Mesendoderm (in vitro differentiated cells): ENCODE results near the gene COX14.
A peak's percentile ranks its signal among the peaks of the same experiment; 100 is the strongest.

ENCODE experiments used
- DNase-seq: peaks from one replicate; pipeline ENCODE4 v3.0.0; 2013
- H2AK5ac ChIP-seq: 2 replicates; pipeline ENCODE4 v1.6.1; 2013; ENCODE audit warnings: low read length, inconsistent platforms
- H2BK120ac ChIP-seq: 2 replicates; pipeline ENCODE4 v1.6.1; 2013; ENCODE audit warnings: low read depth, mild to moderate bottlenecking, low read length, moderate library complexity, mixed read lengths
- H2BK15ac ChIP-seq: replicated peaks from 2 replicates; pipeline ENCODE4 v1.6.1; 2013; ENCODE audit warnings: low read depth, mild to moderate bottlenecking, moderate library complexity
- H2BK5ac ChIP-seq: 2 replicates; pipeline ENCODE4 v1.6.1; 2013; ENCODE audit warnings: low read length, inconsistent platforms
- H3K18ac ChIP-seq: 2 replicates; pipeline ENCODE4 v1.6.1; 2013; ENCODE audit warnings: mild to moderate bottlenecking, low read length, mixed read lengths
- H3K23ac ChIP-seq: one replicate; pipeline ENCODE4 v1.6.1; 2013; ENCODE audit warnings: low read length
- H3K27ac ChIP-seq: 2 replicates; pipeline ENCODE4 v1.5.1; 2013; ENCODE audit warnings: low read depth, mild to moderate bottlenecking, inconsistent platforms, low read length, moderate library complexity
- H3K27me3 ChIP-seq: 2 replicates; pipeline ENCODE4 v1.6.1; 2013; ENCODE audit warnings: low read length, control low read depth, mild to moderate bottlenecking, inconsistent platforms; ENCODE audit not compliant: insufficient read depth, poor library complexity
- H3K36me3 ChIP-seq: 2 replicates; pipeline ENCODE4 v1.6.1; 2013; ENCODE audit warnings: low read length, inconsistent platforms; ENCODE audit not compliant: control insufficient read depth, insufficient read depth
- H3K4ac ChIP-seq: one replicate; pipeline ENCODE4 v1.6.1; 2013; ENCODE audit warnings: low read depth, mild to moderate bottlenecking, low read length, moderate library complexity
- H3K4me1 ChIP-seq: 2 replicates; pipeline ENCODE4 v1.6.1; 2013; ENCODE audit warnings: low read depth, low read length, inconsistent platforms; ENCODE audit not compliant: control insufficient read depth
- H3K4me2 ChIP-seq: 2 replicates; pipeline ENCODE4 v1.6.1; 2013; ENCODE audit warnings: low read length
- H3K4me3 ChIP-seq: 2 replicates; pipeline ENCODE4 v1.5.1; 2013; ENCODE audit warnings: mild to moderate bottlenecking, low read length
- H3K56ac ChIP-seq: one replicate; pipeline ENCODE4 v1.6.1; 2013; ENCODE audit warnings: low read length
- H3K79me1 ChIP-seq: 2 replicates; pipeline ENCODE4 v1.6.1; 2013; ENCODE audit warnings: low read length, inconsistent platforms
- H3K79me2 ChIP-seq: 2 replicates; pipeline ENCODE4 v1.6.1; 2013; ENCODE audit warnings: mild to moderate bottlenecking, low read length; ENCODE audit not compliant: control insufficient read depth, insufficient read depth
- H3K9ac ChIP-seq: 2 replicates; pipeline ENCODE4 v1.6.1; 2013; ENCODE audit warnings: low read length, inconsistent platforms
- H4K5ac ChIP-seq: one replicate; pipeline ENCODE4 v1.6.1; 2013; ENCODE audit warnings: low read length
- H4K8ac ChIP-seq: one replicate; pipeline ENCODE4 v1.6.1; 2013; ENCODE audit warnings: low read depth, mild to moderate bottlenecking, control low read depth, low read length, moderate library complexity
- WGBS: extraction: QIAGEN DNeasy Blood & Tissue Kit; methylation state at CpG from one replicate; pipeline ENCODE4 v1.1.7; 2013; ENCODE audit warnings: low lambda C conversion rate, missing lambda C conversion rate; ENCODE audit not compliant: insufficient coverage; ENCODE audit errors: extremely low coverage; 5-methylcytosine and 5-hydroxymethylcytosine counted together

Gene COX14

GRCh38 chr12:50111395-50111692 is 692 bp upstream of the COX14 start:
- Histone ChIP-seq H3K36me3 (no peaks in the 10 kb centered on the region), H3K23ac (no peak overlapping the region), H2BK5ac (no peak overlapping the region), H3K79me1 (peaks cover 2% of the 10 kb centered on the region), H4K5ac (no peak overlapping the region), H3K4me1 (peaks cover 8% of the 10 kb centered on the region), H3K27me3 (no peaks in the 10 kb centered on the region), H3K56ac (peak overlapping the region; percentile 82), H4K8ac (no peak overlapping the region), H2AK5ac (no peak overlapping the region), H3K4me2 (peak overlapping the region; percentile 93), H2BK120ac (no peak overlapping the region), H3K9ac (peak overlapping the region; percentile 36), H3K79me2 (peaks cover 5% of the 10 kb centered on the region), H3K4me3 (no peak overlapping the region), H2BK15ac (no peak overlapping the region), H3K18ac (no peak overlapping the region), H3K4ac (no peak overlapping the region), H3K27ac (peak overlapping the region; percentile 25)
- DNase-seq, result no peak
- WGBS, result no CpG with 5 or more reads among the region's 19 CpGs

GRCh38 chr12:50112456-50113218 is 601 bp downstream of the COX14 start:
- no peaks in the 10 kb centered on the region for H3K27me3 ChIP-seq
- H3K27ac ChIP-seq, result peak overlapping the region; percentile 4
- no peak overlapping the region for H3K4ac ChIP-seq
- H3K23ac ChIP-seq, result no peak overlapping the region
- H3K4me3 ChIP-seq, result peak overlapping the region; percentile 66
- peak overlapping the region; percentile 95 for H3K56ac ChIP-seq
- H2BK15ac ChIP-seq, result no peak overlapping the region
- peak overlapping the region; percentile 92 for H3K9ac ChIP-seq
- peaks cover 5% of the 10 kb centered on the region for H3K79me2 ChIP-seq
- peak overlapping the region; percentile 81 for H3K4me2 ChIP-seq
- no peak overlapping the region for H4K8ac ChIP-seq
- DNase-seq, result peak; percentile 86
- no peak overlapping the region for H4K5ac ChIP-seq
- H2BK5ac ChIP-seq, result no peak overlapping the region
- H3K79me1 ChIP-seq, result peaks cover 2% of the 10 kb centered on the region
- no peak overlapping the region for H2BK120ac ChIP-seq
- peaks cover 8% of the 10 kb centered on the region for H3K4me1 ChIP-seq
- WGBS, result no CpG with 5 or more reads among the region's 26 CpGs
- H3K36me3 ChIP-seq, result no peaks in the 10 kb centered on the region
- H2AK5ac ChIP-seq, result no peak overlapping the region
- no peak overlapping the region for H3K18ac ChIP-seq

GRCh38 chr12:50117057-50117622 is 5.1 kb downstream of the COX14 start:
- H3K4me2 ChIP-seq, result no peak overlapping the region
- peaks cover 5% of the 10 kb centered on the region for H3K79me2 ChIP-seq
- no peak overlapping the region for H3K4me3 ChIP-seq
- no peaks in the 10 kb centered on the region for H3K4me1 ChIP-seq
- no peak overlapping the region for H3K9ac ChIP-seq
- H3K18ac ChIP-seq, result no peak overlapping the region
- no peak overlapping the region for H3K27ac ChIP-seq
- no peak overlapping the region for H4K8ac ChIP-seq
- H2BK120ac ChIP-seq, result no peak overlapping the region
- peaks cover 2% of the 10 kb centered on the region for H3K79me1 ChIP-seq
- no peak overlapping the region for H2AK5ac ChIP-seq
- no peak overlapping the region for H2BK5ac ChIP-seq
- H4K5ac ChIP-seq, result no peak overlapping the region
- H3K23ac ChIP-seq, result no peak overlapping the region
- no peak overlapping the region for H3K56ac ChIP-seq
- no peak overlapping the region for H2BK15ac ChIP-seq
- H3K36me3 ChIP-seq, result no peaks in the 10 kb centered on the region
- no peaks in the 10 kb centered on the region for H3K27me3 ChIP-seq
- no peak overlapping the region for H3K4ac ChIP-seq
- DNase-seq, result no peak
- WGBS, result no CpG with 5 or more reads among the region's 6 CpGs

- H3K56ac ChIP-seq, result no peak overlapping the region
- H3K18ac ChIP-seq, result no peak overlapping the region
- no peaks in the 10 kb centered on the region for H3K79me1 ChIP-seq
- no peaks in the 10 kb centered on the region for H3K79me2 ChIP-seq
- no peak overlapping the region for H3K23ac ChIP-seq
- H3K4me3 ChIP-seq, result no peak overlapping the region
- no peak overlapping the region for H2BK15ac ChIP-seq
- no peak overlapping the region for H4K5ac ChIP-seq
- no peaks in the 10 kb centered on the region for H3K4me1 ChIP-seq
- no peak overlapping the region for H2BK120ac ChIP-seq
- WGBS, result no CpG with 5 or more reads among the region's 2 CpGs
- no peak overlapping the region for H3K9ac ChIP-seq
- no peak overlapping the region for H3K4ac ChIP-seq
- no peak overlapping the region for H4K8ac ChIP-seq
- no peak overlapping the region for H3K4me2 ChIP-seq
- no peak overlapping the region for H2AK5ac ChIP-seq
- H3K27ac ChIP-seq, result no peak overlapping the region
- no peaks in the 10 kb centered on the region for H3K27me3 ChIP-seq
- no peak overlapping the region for H2BK5ac ChIP-seq
- DNase-seq, result no peak
- no peaks in the 10 kb centered on the region for H3K36me3 ChIP-seq
Observed at GRCh38 chr12:50119387-50119786, 7.4 kb downstream of the COX14 start.

GRCh38 chr12:50120521-50120920 is 8.5 kb downstream of the COX14 start:
- no peak overlapping the region for H4K8ac ChIP-seq
- no peak overlapping the region for H2BK120ac ChIP-seq
- H3K4me1 ChIP-seq, result no peaks in the 10 kb centered on the region
- no peak overlapping the region for H2BK15ac ChIP-seq
- no peak overlapping the region for H3K4me2 ChIP-seq
- H4K5ac ChIP-seq, result no peak overlapping the region
- H3K56ac ChIP-seq, result no peak overlapping the region
- no peak overlapping the region for H3K23ac ChIP-seq
- no peak overlapping the region for H3K27ac ChIP-seq
- no peak overlapping the region for H3K4me3 ChIP-seq
- no peak overlapping the region for H2AK5ac ChIP-seq
- H2BK5ac ChIP-seq, result no peak overlapping the region
- no peak for DNase-seq
- H3K9ac ChIP-seq, result no peak overlapping the region
- no peak overlapping the region for H3K18ac ChIP-seq
- no peaks in the 10 kb centered on the region for H3K36me3 ChIP-seq
- no peaks in the 10 kb centered on the region for H3K79me2 ChIP-seq
- H3K4ac ChIP-seq, result no peak overlapping the region
- no peaks in the 10 kb centered on the region for H3K79me1 ChIP-seq
- WGBS, result no CpG with 5 or more reads among the region's 3 CpGs
- H3K27me3 ChIP-seq, result no peaks in the 10 kb centered on the region

GRCh38 chr12:50120953-50121352 is 8.9 kb downstream of the COX14 start:
- DNase-seq, result no peak
- Histone ChIP-seq H3K4me2 (no peak overlapping the region), H2BK15ac (no peak overlapping the region), H2BK120ac (no peak overlapping the region), H3K56ac (no peak overlapping the region), H3K79me1 (no peaks in the 10 kb centered on the region), H3K9ac (no peak overlapping the region), H3K79me2 (no peaks in the 10 kb centered on the region), H3K4me1 (no peaks in the 10 kb centered on the region), H3K36me3 (no peaks in the 10 kb centered on the region), H3K27ac (no peak overlapping the region), H2BK5ac (no peak overlapping the region), H3K18ac (no peak overlapping the region), H3K4ac (no peak overlapping the region), H4K5ac (no peak overlapping the region), H3K27me3 (no peaks in the 10 kb centered on the region), H4K8ac (no peak overlapping the region), H2AK5ac (no peak overlapping the region), H3K4me3 (no peak overlapping the region), H3K23ac (no peak overlapping the region)
- WGBS, result no CpG with 5 or more reads among the region's 3 CpGs
